Osteocyte (in vitro differentiated cells): ENCODE measurements around the gene OR10G3. TPM values are rescaled to one million over a fixed set of nuclear protein-coding genes. Genes with fewer than 3 reads are reported as not detected.

Source experiments
- total RNA-seq: library from RNA; stranded (reverse); gene quantifications from 2 replicates; pipeline ENCODE4 v1.2.1, GENCODE V29; 2021

Gene OR10G3
- total RNA-seq, 1 donor from 2014 or later: not detected

Other genes starting within 250 kb of the OR10G3 start
- gene SUPT16H, start 196.1 kb downstream of the OR10G3 start, total RNA-seq: 82.5 and 85.6 TPM in 2 replicates
- 86.0 and 99.0 TPM in 2 replicates for gene CHD8, start 124.0 kb downstream of the OR10G3 start, total RNA-seq
- 35.5 and 38.7 TPM in 2 replicates for gene RAB2B, start 103.1 kb downstream of the OR10G3 start, total RNA-seq
- 78.8 and 80.9 TPM in 2 replicates for gene TOX4, start 102.9 kb downstream of the OR10G3 start, total RNA-seq
- gene METTL3, start 68.7 kb downstream of the OR10G3 start, total RNA-seq: 42.9 and 43.9 TPM in 2 replicates
- 22.7 and 28.1 TPM in 2 replicates for gene SALL2, start 53.7 kb downstream of the OR10G3 start, total RNA-seq
- not detected in 2 replicates for gene OR10G2, start 54.9 kb upstream of the OR10G3 start, total RNA-seq
- not detected in 2 replicates for gene OR4E2, start 73.8 kb upstream of the OR10G3 start, total RNA-seq
- gene OR4E1, start 93.7 kb upstream of the OR10G3 start, total RNA-seq: not detected in 2 replicates